K562 (cell line): ENCODE results near the gene ADAP1. TPM values are rescaled to one million over a fixed set of nuclear protein-coding genes. Genes with fewer than 3 reads are reported as not detected.
A peak's percentile ranks its signal among the peaks of the same experiment; 100 is the strongest.

Source experiments
- ATAC-seq: fragments of 200-7000 bp; cut with Tn5 transposase; 3 replicates; pipeline ENCODE4 v1.9.1; 2020; ENCODE audit warnings: moderate library complexity
- BruUV-seq: library from RNA; stranded (reverse); fragments of 400-500 nt; replicated peaks from 2 replicates; lab custom pipeline; 2021; lab: Mats Ljungman, UMichigan
- CTCF ChIA-PET: fragments of 300-600 bp; formaldehyde crosslinking; extraction: SDS; loops from one replicate; lab custom pipeline; 2021; ENCODE audit warnings: low intra/inter-chr PET ratio; lab: Yijun Ruan, JAX
- POLR2A ChIA-PET: fragments of 300-600, 350-650 bp; sonication (Branson Sonifier 250); formaldehyde crosslinking; extraction: SDS; loops from one replicate; lab custom pipeline; 2021; ENCODE audit warnings: antibody characterized with exemption, inconsistent platforms; lab: Yijun Ruan, JAX
- DNase-seq, 4 experiments: peaks; one replicate each; pipeline versions ENCODE4 v3.0.0 to v3.0.0-alpha.2; 2011 to 2018; ENCODE audit warnings: low spot score in 3 of 4, mixed read lengths in 3 of 4; ENCODE audit errors: extremely low read depth in 1 of 4
- FAIRE-seq: peaks from 2 replicates; lab custom pipeline; 2011; peaks lifted over from hg19 to GRCh38; lab: Jason Lieb, UNC
- H2AFZ ChIP-seq: 2 replicates; pipeline ENCODE4 v1.6.0; 2011; ENCODE audit warnings: low read depth, low read length, control low read depth, inconsistent platforms
- H3K27ac ChIP-seq: fragments of 200-600 bp; 3 replicates; pipeline ENCODE4 v1.8.0; 2011; ENCODE audit warnings: low read depth, mild to moderate bottlenecking, control low read depth, inconsistent platforms, low read length, moderate library complexity, mixed read lengths; ENCODE audit errors: extremely low read depth
- H3K27me3 ChIP-seq, 2 experiments: fragments of 300-600 bp in 1 of 2; 2 replicates in 1 of 2; 3 replicates in 1 of 2; pipeline versions ENCODE4 v1.6.0 to v1.8.0; 2011; ENCODE audit warnings: inconsistent platforms in 2 of 2, low read length in 2 of 2, mild to moderate bottlenecking in 1 of 2, mixed read lengths in 1 of 2, moderate library complexity in 1 of 2; ENCODE audit not compliant: control insufficient read depth in 2 of 2, insufficient read depth in 2 of 2
- H3K36me3 ChIP-seq: fragments of 300-600 bp; 3 replicates; pipeline ENCODE4 v1.8.0; 2011; ENCODE audit warnings: mild to moderate bottlenecking, low read length, inconsistent platforms; ENCODE audit not compliant: control insufficient read depth, insufficient read depth
- H3K4me1 ChIP-seq, 2 experiments: fragments of 200-600 bp in 1 of 2; replicated peaks in 1 of 2; 2 replicates in 1 of 2; 3 replicates in 1 of 2; pipeline versions ENCODE4 v1.5.1 to v1.8.0; 2011; ENCODE audit warnings: inconsistent platforms in 2 of 2, low read length in 2 of 2, mild to moderate bottlenecking in 1 of 2, mixed read lengths in 1 of 2, moderate library complexity in 1 of 2; ENCODE audit not compliant: control insufficient read depth in 2 of 2, insufficient read depth in 2 of 2
- H3K4me2 ChIP-seq: 2 replicates; pipeline ENCODE4 v1.6.1; 2011; ENCODE audit warnings: low read length, control low read depth, inconsistent platforms, mixed read lengths; ENCODE audit not compliant: insufficient read depth
- H3K4me3 ChIP-seq: fragments of 200-600 bp; sonication (generic), shearing (Covaris generic); 2 replicates; pipeline ENCODE4 v1.5.1; 2016; ENCODE audit warnings: control low read depth, inconsistent platforms
- H3K79me2 ChIP-seq: fragments of 200-600 bp; 3 replicates; pipeline ENCODE4 v1.8.0; 2011; ENCODE audit warnings: low read length, inconsistent platforms; ENCODE audit not compliant: control insufficient read depth, insufficient read depth
- H3K9ac ChIP-seq, 2 experiments: 2 replicates each; pipeline versions ENCODE4 v1.6.0 to v1.6.1; 2011; ENCODE audit warnings: low read depth in 2 of 2, low read length in 2 of 2, control low read depth in 1 of 2, inconsistent platforms in 1 of 2, mild to moderate bottlenecking in 1 of 2, mixed read lengths in 1 of 2; ENCODE audit not compliant: insufficient read depth in 1 of 2
- H3K9me1 ChIP-seq: one replicate; pipeline ENCODE4 v1.6.0; 2011; ENCODE audit warnings: inconsistent platforms, mild to moderate bottlenecking, low read length, moderate library complexity; ENCODE audit not compliant: control insufficient read depth, insufficient read depth
- H3K9me3 ChIP-seq: replicated peaks from 2 replicates; pipeline ENCODE4 v1.5.1; 2011; ENCODE audit warnings: low read depth, low read length, inconsistent platforms; ENCODE audit not compliant: control insufficient read depth, insufficient read depth
- H4K20me1 ChIP-seq: replicated peaks from 2 replicates; pipeline ENCODE4 v1.6.1; 2011; ENCODE audit warnings: low read length, inconsistent platforms, mixed read lengths; ENCODE audit not compliant: control insufficient read depth, insufficient read depth
- HCFC1 ChIP-seq: IDR thresholded peaks from 2 replicates; pipeline ENCODE4 v1.6.1; 2012; ENCODE audit warnings: low read depth, low read length, improper control_type of control experiment
- NUFIP1 ChIP-seq: fragments of 450-650 bp; IDR thresholded peaks from 2 replicates; pipeline ENCODE4 v1.6.1; 2018; ENCODE audit not compliant: partially characterized antibody
- RBFOX2 ChIP-seq: fragments of 200-400 bp; formaldehyde crosslinking; IDR thresholded peaks from 2 replicates; pipeline ENCODE4 v1.6.1; 2017; ENCODE audit warnings: low read depth, mild to moderate bottlenecking, low read length, moderate library complexity
- SIN3A ChIP-seq, 2 experiments: fragments of 150-350 bp in 1 of 2; IDR thresholded peaks; 2 replicates each; pipeline ENCODE4 v1.6.1; 2011 to 2016; ENCODE audit warnings: borderline replicate concordance in 2 of 2, low read depth in 2 of 2, low read length in 2 of 2, mild to moderate bottlenecking in 2 of 2, moderate library complexity in 2 of 2; ENCODE audit not compliant: control insufficient read depth in 1 of 2
- WGBS: fragments of 100-300 bp; shearing (Covaris generic); methylation state at CpG from one replicate; pipeline ENCODE4 v1.1.6; 2016; ENCODE audit warnings: low coverage, mixed read lengths; ENCODE audit not compliant: insufficient coverage; ENCODE audit errors: missing lambda C conversion rate; 5-methylcytosine and 5-hydroxymethylcytosine counted together
- in situ Hi-C: fragments of 300-500 bp; cut with MboI; formaldehyde crosslinking; loops from 4 replicates; pipeline ENCODE4 v1.15.0; 2018; ENCODE audit warnings: inconsistent platforms, mixed read lengths
- intact Hi-C: fragments of 100-400 bp; cut with micrococcal nuclease; formaldehyde crosslinking; loops from 2 replicates; pipeline ENCODE4 v1.14.2; 2022
- polyA plus RNA-seq, 8 experiments: library from polyadenylated mRNA; depleted of rRNA in 4 of 8; stranded (reverse) in 5 of 8; unstranded in 3 of 8; fragments of >200 nt; fragmentation: Nextera tagmentation in 2 of 8; fragmentation: Illumina TruSeq in 1 of 8; extraction: Ambion mirVana in 2 of 8; extraction: Trizol in 1 of 8; gene quantifications; 2 replicates each; pipeline versions ENCODE4 v1.2.1 to v1.2.3, GENCODE V29; 2011 to 2014; ENCODE audit warnings: inconsistent platforms in 1 of 8, missing spikeins in 1 of 8
- total RNA-seq, 7 experiments: library from RNA; depleted of rRNA in 6 of 7; stranded (reverse); fragments of >200 nt in 6 of 7; fragmentation: Illumina TruSeq in 2 of 7; extraction: Trizol in 2 of 7; gene quantifications; 2 replicates each; pipeline versions ENCODE4 v1.2.1 to v1.2.3, GENCODE V29; 2011 to 2021; ENCODE audit warnings: low replicate concordance in 1 of 7
- TF ChIP-seq, protein P1 (sequence below): sonication (generic); formaldehyde crosslinking; IDR thresholded peaks from 2 replicates; pipeline ENCODE4 v1.4.0; 2020; ENCODE audit warnings: mild to moderate bottlenecking, missing genetic modification reagents
- TF ChIP-seq, protein P2 (sequence below): sonication (generic); formaldehyde crosslinking; IDR thresholded peaks from 2 replicates; pipeline ENCODE4 v1.8.1; 2023; ENCODE audit warnings: mild to moderate bottlenecking, missing genetic modification reagents

The ADAP1 gene
- total and polyA plus RNA-seq, 9 of the 15 experiments (the other 6 are each of a cell fraction or from before 2014, with no cell fraction given): 0.27 to 1.4 (median 0.52) TPM; not detected in 3

DNA sequence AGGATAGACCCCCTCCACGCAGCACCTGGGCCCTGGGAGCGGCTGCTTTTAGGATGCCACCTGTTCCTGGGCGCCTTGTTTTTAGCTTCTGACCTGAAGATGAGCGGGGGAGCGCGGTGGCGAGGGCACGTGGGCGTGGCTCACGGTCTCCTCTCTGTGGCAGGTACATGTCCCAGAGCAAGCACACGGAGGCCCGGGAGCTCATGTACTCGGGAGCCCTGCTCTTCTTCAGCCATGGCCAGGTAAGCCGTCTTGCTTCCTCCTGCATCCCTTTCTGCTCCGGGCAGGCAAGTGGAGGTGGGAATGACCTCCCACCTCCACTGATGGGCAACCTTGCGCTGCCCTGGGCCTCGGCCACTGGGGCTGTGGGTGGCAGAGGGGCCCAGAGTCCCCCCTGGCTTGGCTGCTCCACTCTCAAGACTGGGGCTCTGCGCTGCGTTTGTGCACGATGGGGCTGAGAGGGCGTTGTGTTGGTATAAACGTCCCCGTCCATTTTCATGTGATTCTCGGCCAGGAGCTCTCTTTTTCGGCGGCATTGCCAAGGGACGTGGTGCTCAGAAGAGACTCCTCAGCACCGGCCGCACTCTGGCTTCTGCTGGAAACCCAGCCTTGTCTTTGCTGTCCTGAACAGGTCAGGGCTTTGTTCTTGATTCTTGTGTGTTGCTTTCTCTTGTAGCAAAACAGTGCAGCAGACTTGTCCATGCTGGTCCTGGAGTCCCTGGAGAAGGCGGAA is 68.4 kb downstream of the ADAP1 start:
- Histone ChIP-seq H2AFZ (no peak overlapping the region), H4K20me1 (peaks cover 33% of the 10 kb centered on the region), H3K4me1 (peaks cover 0 to 47% of the 10 kb centered on the region in 2 experiments; a peak in 2 of 5 replicates), H3K4me2 (no peak overlapping the region), H3K4me3 (no peak overlapping the region), H3K79me2 (peaks cover 84% of the 10 kb centered on the region), H3K27me3 (no peaks in the 10 kb centered on the region; a peak in 1 of 5 replicates), H3K9me1 (peaks cover 3% of the 10 kb centered on the region), H3K36me3 (peaks cover 73% of the 10 kb centered on the region; the same call in 2 of the 3 replicates), H3K9me3 (no peaks in the 10 kb centered on the region), H3K27ac (no peak overlapping the region), H3K9ac (no peak overlapping the region; a peak in 1 of 4 replicates)
- POLR2A ChIA-PET: interaction anchor here (1.1 kb wide), 1 partner anchor 14 kb away, joined by 3 read pairs; no protein-coding TSS in a partner anchor
- ATAC-seq: no peak
- DNase-seq: no peak
- in situ Hi-C loops (no loop called here), intact Hi-C loops (no loop called here)
- CTCF ChIA-PET: no interaction called here
- TF ChIP-seq SIN3A (IDR thresholded peaks at IDR 0.05; ENCODE audit: borderline replicate concordance in 2 of 2, control insufficient read depth in 1 of 2, low read depth in 2 of 2, low read length in 2 of 2) (no peak), RBFOX2 (peak; percentile 1), NUFIP1 (no peak), HCFC1 (no peak)
- TF ChIP-seq, protein P1, sequence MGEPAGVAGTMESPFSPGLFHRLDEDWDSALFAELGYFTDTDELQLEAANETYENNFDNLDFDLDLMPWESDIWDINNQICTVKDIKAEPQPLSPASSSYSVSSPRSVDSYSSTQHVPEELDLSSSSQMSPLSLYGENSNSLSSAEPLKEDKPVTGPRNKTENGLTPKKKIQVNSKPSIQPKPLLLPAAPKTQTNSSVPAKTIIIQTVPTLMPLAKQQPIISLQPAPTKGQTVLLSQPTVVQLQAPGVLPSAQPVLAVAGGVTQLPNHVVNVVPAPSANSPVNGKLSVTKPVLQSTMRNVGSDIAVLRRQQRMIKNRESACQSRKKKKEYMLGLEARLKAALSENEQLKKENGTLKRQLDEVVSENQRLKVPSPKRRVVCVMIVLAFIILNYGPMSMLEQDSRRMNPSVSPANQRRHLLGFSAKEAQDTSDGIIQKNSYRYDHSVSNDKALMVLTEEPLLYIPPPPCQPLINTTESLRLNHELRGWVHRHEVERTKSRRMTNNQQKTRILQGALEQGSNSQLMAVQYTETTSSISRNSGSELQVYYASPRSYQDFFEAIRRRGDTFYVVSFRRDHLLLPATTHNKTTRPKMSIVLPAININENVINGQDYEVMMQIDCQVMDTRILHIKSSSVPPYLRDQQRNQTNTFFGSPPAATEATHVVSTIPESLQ (CRISPR knock-in tag): no peak
- TF ChIP-seq, protein P2, sequence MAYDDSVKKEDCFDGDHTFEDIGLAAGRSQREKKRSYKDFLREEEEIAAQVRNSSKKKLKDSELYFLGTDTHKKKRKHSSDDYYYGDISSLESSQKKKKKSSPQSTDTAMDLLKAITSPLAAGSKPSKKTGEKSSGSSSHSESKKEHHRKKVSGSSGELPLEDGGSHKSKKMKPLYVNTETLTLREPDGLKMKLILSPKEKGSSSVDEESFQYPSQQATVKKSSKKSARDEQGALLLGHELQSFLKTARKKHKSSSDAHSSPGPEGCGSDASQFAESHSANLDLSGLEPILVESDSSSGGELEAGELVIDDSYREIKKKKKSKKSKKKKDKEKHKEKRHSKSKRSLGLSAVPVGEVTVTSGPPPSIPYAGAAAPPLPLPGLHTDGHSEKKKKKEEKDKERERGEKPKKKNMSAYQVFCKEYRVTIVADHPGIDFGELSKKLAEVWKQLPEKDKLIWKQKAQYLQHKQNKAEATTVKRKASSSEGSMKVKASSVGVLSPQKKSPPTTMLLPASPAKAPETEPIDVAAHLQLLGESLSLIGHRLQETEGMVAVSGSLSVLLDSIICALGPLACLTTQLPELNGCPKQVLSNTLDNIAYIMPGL (CRISPR knock-in tag): no peak
- BruUV-seq: no TSS peak
- WGBS: 87% methylated on average over 17 of the region's 30 CpGs
- FAIRE-seq: no peak
